PC-3 (cell line): ENCODE results near the gene PPP1R3D.

ENCODE experiments used
- CTCF ChIP-seq: fragments of 300-600 bp; sonication (generic); conservative IDR thresholded peaks from 2 replicates; pipeline ENCODE4 v1.5.1; 2017; ENCODE audit warnings: antibody characterized with exemption, low read depth, mild to moderate bottlenecking, low read length
- EZH2 ChIP-seq: fragments of 300-600 bp; sonication (generic); IDR thresholded peaks from one replicate; pipeline ENCODE4 v1.6.1; 2017; ENCODE audit warnings: antibody characterized with exemption, mild to moderate bottlenecking, low read length; ENCODE audit not compliant: unreplicated experiment
- EZH2phosphoT487 ChIP-seq: fragments of 300-600 bp; sonication (generic); IDR thresholded peaks from 2 replicates; pipeline ENCODE4 v1.6.1; 2018; ENCODE audit warnings: mild to moderate bottlenecking, antibody characterized with exemption, low read length, borderline replicate concordance

GRCh38 chr20:59947376-59947775 lies 7.3 kb upstream of the PPP1R3D start:
- no peak for TF ChIP-seq CTCF
- TF ChIP-seq EZH2phosphoT487: no peak
- TF ChIP-seq EZH2: no peak
